HCT116 (cell line): ENCODE data around the gene GNAO1.

Experiments
- CTCF ChIP-seq, 3 experiments: fragments of 200-600 bp in 1 of 3; sonication (generic) in 1 of 3; IDR thresholded peaks in 2 of 3; conservative IDR thresholded peaks in 1 of 3; 2 replicates each; pipeline ENCODE4 v1.5.1; 2012 to 2017; ENCODE audit warnings: low read depth in 2 of 3, low read length in 2 of 3, antibody characterized with exemption in 1 of 3, borderline replicate concordance in 1 of 3, control low read depth in 1 of 3, mild to moderate bottlenecking in 1 of 3, mixed read lengths in 1 of 3, mixed run types in 1 of 3, moderate library complexity in 1 of 3; ENCODE audit not compliant: insufficient read depth in 1 of 3
- JUND ChIP-seq: IDR thresholded peaks from 2 replicates; pipeline ENCODE4 v1.6.1; 2012
- POLR2AphosphoS5 ChIP-seq: IDR thresholded peaks from 2 replicates; pipeline ENCODE4 v1.6.1; 2011; ENCODE audit warnings: mild to moderate bottlenecking, low read depth, low read length, moderate library complexity
- REST ChIP-seq: IDR thresholded peaks from 2 replicates; pipeline ENCODE4 v1.6.1; 2012; ENCODE audit warnings: low read depth
- YY1 ChIP-seq: IDR thresholded peaks from 2 replicates; pipeline ENCODE4 v1.6.1; 2011; ENCODE audit warnings: low read length, low read depth, moderate library complexity, mild to moderate bottlenecking; ENCODE audit not compliant: insufficient replicate concordance; ENCODE audit errors: extremely low read depth

GRCh38 chr16:56233795-56234566 is 42.7 kb downstream of the GNAO1 start:
- no peak for TF ChIP-seq YY1
- TF ChIP-seq CTCF (IDR thresholded peaks at IDR 0.05 in 2 of 3, conservative IDR thresholded peaks at IDR 0.05 in 1 of 3; ENCODE audit: borderline replicate concordance in 1 of 3, insufficient read depth in 1 of 3, low read depth in 2 of 3, low read length in 2 of 3): no peak
- no peak for TF ChIP-seq REST
- no peak for TF ChIP-seq POLR2AphosphoS5
- no peak for TF ChIP-seq JUND
